COLO829 (cell line): ENCODE results near the gene SOWAHD.
"Not testable (repeated sequence)": the region's sequence is repeated elsewhere in the genome, so short reads cannot be mapped to it uniquely, and the experiment has no call there.

Source experiments
- DNase-seq: peaks from one replicate; pipeline ENCODE4 v3.0.0; 2012; ENCODE audit warnings: low spot score

The SOWAHD gene, protein sequence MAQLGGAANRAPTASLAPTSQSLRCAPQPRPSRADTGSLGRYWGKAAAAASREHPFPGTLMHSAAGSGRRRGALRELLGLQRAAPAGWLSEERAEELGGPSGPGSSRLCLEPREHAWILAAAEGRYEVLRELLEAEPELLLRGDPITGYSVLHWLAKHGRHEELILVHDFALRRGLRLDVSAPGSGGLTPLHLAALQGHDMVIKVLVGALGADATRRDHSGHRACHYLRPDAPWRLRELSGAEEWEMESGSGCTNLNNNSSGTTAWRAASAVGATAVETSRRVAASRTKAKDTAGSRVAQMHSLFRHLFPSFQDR

DNA sequence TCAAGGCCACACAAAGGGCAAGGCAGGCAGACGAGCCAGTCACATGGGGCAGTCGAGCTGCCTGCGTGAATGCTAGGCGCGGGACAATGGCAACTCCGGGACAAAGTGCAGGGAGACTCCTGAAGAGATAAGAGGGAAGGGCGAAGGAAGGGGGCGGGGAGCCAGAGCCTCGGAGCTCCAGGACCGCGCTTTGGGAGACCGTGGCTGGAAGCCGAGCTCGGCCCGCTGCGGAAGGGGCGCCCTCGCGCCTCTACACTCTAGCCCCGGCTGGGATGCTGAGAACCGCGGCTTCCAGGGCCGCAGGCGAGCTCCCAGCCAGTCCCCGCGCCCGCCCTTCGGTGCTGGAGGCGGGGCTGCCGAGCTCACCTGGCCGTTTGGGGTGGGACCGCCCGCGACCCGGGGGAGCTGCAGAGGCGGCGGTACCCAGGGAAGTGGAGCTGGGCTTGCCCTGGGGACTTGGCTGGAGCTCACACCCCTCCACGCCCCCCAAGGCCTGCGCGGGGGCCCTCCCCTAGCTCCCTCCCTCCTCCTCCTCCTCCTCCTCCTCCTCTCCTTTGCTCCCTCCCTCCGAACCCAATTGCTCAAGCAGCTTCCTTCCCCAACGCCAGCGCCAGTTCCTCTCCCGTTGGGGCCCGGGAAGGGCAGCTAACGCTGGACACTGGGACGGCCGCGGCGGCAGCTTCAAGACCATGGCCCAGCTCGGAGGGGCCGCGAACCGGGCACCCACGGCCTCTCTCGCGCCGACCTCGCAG lies at the start of gene SOWAHD:
SOWAHD (plus strand) TSS at position 610 of the 752 bp plus-strand sequence; CDS start at position 690, 80 bp downstream.
- DNase-seq = no peak

DNA sequence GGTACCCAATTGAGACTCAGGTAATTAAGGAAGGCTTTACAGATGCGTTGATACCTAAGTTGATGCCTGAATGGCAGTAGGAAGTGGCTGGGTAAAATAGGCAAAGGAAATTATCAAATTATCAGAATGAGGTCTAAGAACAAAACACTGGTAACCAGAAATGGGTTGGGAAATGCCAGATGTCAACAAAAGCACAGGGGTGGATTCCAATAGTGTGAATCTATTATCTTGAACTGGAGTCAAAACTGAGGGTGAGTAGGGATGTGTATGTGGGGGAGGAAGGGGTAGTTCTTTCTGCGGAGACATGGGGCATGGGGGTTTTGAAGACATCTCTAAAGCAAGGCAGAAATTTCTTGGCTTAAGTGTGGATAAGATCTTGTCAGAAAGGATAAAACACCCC lies 49.5 kb upstream of the SOWAHD start:
- DNase-seq = no peak

DNA sequence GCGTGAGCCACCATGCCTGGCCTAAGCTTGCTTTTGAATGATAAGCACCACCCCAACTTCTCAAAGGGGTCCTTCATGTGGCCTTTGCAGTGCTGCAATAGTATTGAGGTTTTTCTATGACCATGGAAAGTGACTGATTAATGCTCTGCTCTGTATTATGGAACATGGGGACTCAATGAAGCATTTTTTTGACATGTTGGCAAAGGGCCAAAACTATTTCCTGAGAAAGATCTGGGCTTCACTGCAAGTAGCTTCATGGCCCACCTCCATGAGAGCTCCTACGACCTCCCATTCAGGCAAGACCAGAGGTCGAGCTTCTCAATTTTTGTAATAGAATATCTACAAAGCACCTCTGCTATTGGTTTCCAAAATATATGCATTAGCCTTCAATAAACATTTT lies 48.8 kb upstream of the SOWAHD start:
- DNase-seq = no peak

DNA sequence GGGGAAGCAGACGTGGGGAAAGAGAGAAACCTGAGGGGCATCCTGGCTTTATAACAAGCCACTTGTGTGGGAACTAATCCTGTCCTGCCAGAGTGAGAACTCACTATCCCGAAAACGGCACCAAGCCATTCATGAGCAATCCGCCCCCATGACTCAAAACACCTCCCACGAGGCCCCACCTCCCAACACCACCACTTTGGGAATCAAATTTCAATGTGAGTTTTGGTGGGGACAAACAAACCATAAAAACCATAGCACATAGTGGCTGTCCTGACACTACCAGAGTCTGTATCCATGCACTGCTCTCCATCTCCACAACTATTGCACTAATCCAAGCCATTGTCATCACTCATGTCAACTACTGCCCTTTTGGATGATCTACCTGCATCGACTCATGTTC lies 36.9 kb upstream of the SOWAHD start:
- no peak for DNase-seq

DNA sequence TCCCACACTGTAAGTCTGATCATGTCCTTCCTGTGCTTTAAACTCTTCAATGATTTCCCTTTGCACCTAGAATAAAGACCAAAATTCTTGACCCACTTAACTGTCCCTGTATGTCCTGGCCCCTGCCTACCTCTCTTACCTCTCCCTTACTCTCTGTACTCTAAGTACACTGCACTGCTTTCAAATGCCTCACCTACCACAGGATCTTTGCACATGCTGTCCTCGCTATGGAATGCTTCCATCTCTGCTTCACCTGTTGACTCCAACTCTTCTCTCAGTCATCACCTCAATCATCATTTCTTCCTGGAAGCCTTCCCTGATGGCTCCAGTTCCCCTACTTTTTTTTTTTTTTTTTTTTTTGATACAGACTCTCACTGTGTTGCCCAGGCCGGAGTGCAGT lies 36.5 kb upstream of the SOWAHD start:
- DNase-seq = no peak

DNA sequence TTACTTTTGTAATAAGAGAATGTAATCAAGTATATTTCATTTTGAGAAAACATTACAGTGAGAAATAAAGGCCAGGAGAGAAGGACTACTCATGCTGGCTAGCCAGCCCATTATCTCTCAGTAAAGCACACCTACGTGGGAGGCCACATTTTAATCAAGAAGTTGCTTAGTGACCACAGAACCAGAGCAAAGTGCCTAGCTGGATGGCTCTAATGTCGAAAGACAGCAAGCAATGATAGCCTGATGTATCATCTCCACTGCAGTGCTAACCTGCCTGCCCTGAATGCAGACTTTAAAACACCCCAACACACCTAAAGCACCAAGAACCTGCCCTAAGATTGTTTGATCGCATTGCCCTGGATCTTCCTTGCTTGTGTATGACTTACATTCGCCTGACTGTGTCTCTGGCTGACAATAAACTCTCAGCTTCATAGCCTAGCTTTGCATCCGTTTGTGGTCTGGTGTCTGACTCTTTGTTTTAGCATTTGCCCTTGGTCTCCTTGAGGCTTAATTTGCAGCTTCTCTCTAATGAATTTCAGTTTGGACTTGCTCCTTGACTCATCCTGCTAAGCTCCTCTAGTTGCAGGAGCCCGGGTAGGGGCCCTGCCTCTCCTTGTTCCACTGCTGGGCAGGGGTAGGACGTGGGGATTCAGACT lies 31.4 kb upstream of the SOWAHD start:
- DNase-seq = no peak

DNA sequence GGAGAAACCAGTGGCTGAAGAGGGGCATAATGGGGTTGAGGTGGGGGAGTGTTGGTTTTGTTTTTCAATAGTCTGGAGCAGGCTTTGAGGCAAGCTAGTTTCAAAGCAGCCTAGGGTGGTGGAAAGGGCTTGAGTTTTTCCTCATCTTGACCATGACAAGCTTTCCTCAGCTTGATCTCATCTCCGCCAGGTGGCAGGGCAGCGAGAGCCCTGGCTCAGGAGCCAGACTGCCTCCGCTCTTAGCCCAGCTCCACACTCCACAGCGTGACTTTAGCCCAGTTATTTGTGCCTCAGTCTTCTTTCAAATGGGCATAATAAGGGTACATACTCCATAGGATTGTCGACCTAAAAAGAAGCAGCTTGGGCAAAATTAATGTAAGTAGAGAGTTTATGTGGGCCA lies 29.9 kb upstream of the SOWAHD start:
- DNase-seq = no peak

DNA sequence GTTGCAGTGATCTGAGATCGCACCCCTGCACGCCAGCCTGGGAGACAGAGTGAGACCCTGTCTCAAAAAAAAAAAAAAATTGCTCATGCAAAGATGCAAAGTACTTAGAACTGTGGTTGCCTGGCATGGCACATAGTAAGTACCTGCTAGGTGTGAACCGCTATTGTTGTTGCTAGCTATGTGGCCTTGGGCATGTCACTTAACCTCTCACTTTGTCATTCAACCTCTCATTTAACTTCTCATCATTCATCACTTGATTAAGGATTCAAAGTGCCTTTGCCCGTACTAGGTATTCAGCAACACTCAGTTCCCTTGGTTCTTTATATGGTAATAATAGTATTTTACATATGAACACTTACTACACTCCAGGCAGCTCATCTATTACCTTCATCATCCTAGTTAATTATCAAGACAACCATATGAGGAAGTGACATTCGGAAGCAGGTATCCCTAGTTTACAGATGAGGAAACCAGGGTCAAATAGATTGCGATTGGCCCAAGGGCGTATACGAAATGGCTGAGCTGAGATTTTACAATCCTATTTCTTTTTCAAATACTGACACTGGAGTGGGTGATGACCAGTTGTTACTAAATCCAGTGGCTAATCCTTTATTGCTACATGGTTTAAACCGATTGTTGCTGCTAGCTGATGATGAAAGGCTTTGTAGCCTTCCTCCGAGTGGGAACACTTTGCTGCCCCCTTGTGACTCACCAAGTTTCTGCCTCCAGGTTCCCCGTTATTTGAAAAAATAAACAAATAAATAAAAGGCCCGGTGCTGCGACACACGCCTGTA lies 28.8 kb upstream of the SOWAHD start:
- peak; percentile 41 for DNase-seq

DNA sequence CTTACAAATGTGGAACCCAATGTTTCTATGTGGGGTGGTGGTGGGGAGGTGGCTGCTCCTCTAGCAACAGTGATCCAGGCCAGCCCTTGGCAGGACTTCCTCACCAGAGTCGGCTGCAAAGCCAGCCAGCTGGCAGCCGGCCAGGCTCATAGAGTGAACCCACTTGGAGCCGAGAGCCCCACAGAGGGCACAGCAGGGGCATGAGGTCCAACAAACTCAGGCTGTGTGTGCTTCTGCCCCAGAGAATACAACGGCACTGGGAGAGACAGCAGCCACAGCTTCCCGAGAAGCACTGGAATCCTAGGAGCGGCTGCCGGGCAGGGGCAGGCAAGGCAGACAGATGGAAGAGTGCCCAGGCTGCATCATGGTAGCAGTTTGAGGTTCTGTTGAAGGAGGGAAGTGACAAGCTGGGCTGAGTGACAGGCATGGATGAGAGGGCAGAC lies 23.5 kb upstream of the SOWAHD start:
- no peak for DNase-seq

DNA sequence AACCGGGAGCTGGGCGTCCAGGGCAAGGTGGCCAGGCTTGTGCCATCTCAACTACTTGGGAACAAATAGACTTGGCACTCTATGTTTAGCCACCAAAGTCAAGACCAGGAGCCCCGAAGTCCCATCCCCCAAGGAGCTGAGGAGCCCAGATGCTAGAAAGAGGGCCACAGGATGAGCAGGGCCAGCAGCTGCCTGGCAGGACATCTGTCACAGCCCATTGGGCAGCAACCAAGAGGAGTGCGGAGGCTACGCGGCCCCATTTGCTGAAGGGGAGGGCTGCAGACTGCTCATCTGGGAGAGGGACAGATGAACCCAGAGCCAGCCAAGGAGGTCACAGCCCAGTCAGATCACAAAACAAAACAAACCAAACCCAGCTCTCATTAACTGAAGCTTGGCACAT lies 22.9 kb upstream of the SOWAHD start:
- no peak for DNase-seq

DNA sequence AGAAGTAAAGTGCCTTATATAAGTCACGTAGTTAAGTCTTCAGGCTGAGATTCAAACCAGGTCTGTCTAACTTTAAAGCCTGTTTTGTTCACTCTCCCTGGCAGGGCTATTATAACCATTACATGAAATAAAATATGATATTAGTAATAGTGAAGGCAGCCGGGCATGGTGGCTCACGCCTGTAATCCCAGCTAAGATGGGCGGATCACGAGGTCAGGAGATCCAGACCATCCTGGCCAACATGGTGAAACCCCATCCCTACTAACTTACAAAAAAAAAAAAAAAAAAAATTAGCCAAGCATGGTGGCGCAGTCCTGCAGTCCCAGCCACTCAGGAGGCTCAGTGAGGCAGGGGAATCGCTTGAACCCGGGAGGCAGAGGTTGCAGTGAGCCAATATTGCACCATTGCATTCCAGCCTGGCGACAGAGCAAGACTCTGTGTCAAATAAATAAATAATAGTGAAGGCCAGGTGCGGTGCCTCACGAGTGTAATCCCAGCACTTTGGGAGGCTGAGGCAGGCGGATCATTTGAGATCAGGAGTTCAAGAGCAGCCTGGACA lies 22.1 kb upstream of the SOWAHD start:
- no peak for DNase-seq

DNA sequence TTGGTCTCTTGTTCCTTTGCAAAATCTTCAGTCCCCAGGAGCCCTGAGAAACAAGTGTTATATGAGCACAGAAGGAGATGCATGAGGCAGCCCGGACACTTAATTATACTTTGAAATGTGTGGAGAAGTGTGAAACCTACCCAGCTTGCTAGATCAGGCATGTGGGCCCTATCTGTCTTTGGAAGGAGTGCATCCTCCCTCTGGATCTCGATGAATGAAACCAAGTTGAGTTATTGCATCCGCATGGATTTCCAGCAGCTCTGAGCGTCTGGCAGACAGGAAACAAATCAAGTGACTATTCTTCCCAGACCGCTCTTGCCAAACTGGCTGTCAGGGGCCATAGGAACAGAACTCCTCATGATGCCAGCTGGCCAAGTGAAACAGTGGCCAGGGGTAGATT lies 19.6 kb upstream of the SOWAHD start:
- no peak for DNase-seq

DNA sequence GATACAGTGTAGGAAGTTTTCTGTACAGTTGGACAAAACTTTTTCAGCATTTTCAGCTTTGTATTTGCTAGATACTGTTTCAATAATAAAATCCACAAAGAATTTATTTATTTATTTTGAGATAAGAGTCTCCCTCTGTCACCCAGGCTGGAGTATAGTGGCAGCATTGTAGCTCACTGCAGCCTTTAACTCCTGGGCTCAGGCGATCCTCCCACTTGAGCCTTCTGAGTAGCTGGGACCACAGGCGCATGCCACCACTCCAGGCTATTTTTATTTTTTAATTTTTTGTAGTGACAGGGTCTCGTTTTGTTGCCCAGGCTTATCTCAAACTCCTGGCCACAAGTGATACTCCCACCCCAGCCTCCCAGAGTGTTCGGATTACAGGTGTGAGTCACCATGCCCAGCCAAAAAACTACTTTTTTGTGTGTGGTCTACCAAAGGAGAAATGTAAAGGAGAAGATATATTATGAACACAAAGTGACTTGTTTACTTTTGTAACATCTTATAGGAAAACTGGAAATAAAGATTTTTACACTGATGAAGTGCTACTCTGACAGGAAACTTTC lies 13.0 kb upstream of the SOWAHD start:
- no peak for DNase-seq

DNA sequence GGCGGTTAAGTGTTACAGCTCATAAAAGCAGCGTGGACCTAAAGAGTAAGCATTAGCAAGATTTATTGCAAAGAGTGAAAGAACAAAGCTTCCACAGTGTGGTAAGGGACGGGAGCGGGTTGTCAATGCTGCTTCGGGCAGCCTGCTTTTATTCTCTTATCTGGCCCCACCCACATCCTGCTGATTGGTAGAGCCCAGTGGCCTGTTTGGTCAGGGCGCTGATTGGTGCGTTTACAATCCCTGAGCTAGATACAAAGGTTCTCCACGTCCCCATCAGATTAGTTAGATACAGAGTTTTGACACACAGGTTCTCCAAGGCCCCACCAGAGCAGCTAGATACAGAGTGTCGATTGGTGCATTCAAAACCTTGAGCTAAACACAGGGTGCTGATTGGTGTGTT lies 8.3 kb upstream of the SOWAHD start:
- not testable (repeated sequence) for DNase-seq

DNA sequence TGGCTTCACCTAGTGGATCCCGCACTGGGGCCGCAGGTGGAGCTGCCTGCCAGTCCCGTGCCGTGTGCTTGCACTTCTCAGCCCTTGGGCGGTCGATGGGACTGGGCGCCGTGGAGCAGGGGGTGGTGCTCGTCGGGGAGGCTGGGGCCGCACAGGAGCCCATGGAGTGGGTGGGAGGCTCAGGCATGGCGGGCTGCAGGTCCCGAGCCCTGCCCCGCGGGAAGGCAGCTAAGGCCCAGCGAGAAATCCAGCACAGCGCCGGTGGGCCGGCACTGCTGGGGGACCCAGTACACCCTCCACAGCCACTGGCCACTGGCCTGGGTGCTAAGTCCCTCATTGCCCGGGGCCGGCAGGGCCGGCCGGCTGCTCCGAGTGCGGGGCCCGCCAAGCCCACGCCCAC lies 7.6 kb upstream of the SOWAHD start:
- DNase-seq = not testable (repeated sequence)

DNA sequence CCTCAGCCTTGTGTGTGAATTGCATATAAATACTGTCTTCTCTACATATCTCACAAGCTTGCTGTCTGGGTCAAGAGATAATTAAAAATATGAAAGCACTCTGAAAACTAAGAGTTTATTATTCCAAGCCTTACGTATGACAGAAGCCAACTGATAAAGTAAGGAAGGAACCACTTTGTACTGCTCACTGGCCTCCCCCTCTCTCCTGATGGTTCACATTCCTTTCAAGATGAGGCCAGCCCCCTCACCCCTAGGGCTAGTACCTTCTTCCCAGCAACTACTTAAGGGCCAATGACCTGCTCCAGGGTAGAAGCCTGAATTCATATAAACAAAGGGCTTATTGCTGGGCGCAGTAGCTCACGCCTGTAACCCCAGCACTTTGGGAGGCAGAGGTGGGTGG lies 5.4 kb upstream of the SOWAHD start:
- peak; percentile 24 for DNase-seq

DNA sequence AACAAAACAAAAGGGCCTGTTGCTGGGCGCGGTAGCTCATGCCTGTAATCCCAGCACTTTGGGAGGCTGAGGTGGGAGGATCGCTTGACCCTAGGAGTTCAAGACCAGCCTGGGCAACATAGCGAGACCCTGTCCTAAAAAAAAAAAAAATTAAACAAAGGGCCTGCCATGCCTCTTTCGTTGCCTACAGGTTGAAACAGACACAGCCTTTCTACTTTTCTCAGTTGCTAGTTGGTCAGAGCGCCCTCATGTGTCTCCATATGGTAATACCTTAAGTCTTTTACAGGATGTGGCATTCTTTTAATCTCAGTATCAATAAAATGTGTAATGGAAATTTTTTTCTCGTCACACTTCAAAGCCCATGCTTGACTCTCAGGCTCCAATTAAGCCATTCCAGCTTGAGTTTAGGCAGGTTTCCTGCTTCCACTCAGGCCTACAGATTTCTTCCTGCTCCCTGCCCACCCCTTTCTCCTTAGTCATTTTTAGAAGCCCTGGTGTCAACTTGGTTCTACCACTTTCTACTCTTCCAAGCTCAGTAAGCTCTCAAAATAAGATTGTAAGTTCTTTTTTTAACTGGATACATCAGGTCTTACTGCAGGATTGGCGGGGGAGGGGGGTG lies 4.6 kb upstream of the SOWAHD start:
- DNase-seq = peak; percentile 25

DNA sequence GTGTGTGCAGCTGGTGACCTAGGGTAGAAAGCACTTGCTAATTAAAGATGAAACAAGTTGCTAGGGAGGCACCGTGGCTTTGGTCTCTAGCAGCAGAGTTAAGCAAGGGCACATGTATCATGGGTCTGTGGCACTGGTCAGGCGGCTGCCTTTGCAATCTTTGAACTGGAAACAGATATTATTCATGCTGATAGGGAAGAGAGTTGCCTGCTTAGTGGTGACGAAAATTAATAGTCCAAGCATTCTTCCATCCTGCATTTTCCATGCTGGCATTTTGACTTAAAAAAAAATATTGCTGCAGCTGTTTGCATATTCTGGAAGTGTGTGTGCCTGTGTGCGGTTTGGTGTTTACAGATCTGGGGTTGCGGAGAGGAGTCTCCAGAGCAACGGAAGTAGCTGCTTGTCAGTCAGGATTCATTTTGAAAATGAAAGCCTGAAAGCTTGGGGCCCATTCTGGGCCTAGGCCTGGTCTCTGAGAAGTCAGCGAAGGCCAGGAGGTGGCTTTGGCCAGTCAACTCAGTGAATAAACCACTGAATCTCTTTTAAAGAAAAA lies 2.3 kb upstream of the SOWAHD start:
- no peak for DNase-seq

DNA sequence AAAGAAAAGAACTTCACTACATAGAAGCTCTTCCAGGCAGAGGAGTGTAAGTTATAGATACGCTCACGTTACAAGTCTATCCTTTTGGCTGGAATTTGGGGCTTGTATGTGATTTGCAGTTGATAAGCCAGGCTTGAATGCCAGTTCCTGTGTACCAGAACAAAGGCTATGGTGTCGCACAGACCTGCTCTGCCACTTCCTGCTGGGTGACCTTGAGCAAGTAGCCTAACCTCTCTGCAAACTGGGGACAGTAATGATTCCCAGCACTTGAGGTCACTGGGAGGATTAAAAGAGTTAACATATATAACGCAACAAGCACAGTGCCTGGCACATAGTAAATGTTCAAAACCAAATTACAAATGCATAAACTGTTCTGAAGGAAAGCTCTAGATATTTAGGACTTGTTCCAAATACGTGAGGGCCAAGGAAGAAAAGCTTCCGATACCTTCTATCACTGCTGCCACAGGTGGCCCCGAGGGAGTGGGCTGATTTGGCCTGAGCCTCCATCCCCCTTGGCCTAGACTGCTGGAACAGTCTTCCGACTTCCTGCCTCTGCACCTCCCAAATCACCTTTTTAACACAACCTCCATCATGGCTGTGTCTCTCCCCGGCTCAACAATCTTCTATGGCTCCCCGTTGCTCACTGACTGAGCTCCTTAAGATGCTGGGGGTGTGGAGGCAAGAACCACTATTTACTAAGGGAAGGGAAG lies 1.3 kb upstream of the SOWAHD start:
- DNase-seq = no peak

DNA sequence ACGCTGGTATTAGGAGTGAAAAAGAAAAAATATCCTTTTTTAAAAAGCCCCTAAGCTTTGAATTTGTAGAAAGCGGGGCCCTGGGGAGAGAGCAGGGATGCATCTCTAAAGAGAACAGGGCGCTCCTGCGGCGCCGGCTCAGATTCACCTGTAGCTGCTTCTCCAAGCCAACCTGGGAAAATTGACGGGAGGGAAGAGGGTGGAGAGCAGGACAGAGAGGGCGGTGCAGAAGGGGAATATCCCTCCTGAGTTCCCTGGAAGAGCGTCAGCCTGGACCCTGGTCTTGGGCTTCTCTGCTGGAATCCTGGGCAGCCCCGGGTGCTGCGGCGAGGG lies 776 bp upstream of the SOWAHD start:
- DNase-seq = no peak
